OCI-LY7 (cell line): ENCODE results near the gene INPP5F.

Experiments used
- EZH2phosphoT487 ChIP-seq: fragments of 200-600 bp; sonication (generic); IDR thresholded peaks from 2 replicates; pipeline ENCODE4 v1.6.1; 2018; ENCODE audit warnings: low read depth, borderline replicate concordance, mild to moderate bottlenecking, mixed run types, antibody characterized with exemption, low read length, moderate library complexity, mixed read lengths
- TF ChIP-seq, protein P1 (sequence below): fragments of 200-600 bp; sonication (generic); conservative IDR thresholded peaks from 2 replicates; pipeline ENCODE4 v1.5.1; 2014; ENCODE audit warnings: mild to moderate bottlenecking, antibody characterized with exemption, low read length, moderate library complexity, mixed read lengths

DNA sequence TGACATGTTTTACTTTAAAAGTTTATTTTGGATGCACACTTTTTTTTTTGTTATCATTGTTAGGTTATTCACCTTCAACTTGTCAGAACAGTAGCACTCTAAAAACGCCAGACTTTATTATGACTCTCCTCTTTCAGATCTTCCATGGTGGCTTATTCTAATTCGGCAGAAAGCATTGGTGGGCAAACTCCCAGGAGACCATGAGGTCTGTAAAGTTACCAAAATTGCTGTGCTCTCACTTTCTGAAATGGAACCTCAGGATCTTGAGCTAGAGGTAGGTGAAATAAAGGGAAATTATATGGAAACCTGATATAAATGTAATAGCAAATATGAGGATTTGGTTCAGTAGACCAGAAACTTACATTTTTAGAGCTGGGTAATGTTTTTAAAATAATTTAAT, 55.6 kb downstream of the INPP5F start:
- TF ChIP-seq, protein P1, sequence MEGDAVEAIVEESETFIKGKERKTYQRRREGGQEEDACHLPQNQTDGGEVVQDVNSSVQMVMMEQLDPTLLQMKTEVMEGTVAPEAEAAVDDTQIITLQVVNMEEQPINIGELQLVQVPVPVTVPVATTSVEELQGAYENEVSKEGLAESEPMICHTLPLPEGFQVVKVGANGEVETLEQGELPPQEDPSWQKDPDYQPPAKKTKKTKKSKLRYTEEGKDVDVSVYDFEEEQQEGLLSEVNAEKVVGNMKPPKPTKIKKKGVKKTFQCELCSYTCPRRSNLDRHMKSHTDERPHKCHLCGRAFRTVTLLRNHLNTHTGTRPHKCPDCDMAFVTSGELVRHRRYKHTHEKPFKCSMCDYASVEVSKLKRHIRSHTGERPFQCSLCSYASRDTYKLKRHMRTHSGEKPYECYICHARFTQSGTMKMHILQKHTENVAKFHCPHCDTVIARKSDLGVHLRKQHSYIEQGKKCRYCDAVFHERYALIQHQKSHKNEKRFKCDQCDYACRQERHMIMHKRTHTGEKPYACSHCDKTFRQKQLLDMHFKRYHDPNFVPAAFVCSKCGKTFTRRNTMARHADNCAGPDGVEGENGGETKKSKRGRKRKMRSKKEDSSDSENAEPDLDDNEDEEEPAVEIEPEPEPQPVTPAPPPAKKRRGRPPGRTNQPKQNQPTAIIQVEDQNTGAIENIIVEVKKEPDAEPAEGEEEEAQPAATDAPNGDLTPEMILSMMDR = no peak
- no peak for TF ChIP-seq EZH2phosphoT487
